Stimulated activated naive CD4-positive, alpha-beta T cell treated with Interleukin-2 at 50 U/mL for 16 hours (primary cell): Measurements from ENCODE around the gene ANXA4.

Source experiments
- DNase-seq: peaks from one replicate; lab custom pipeline; 2025; lab: John Stamatoyannopoulos, UW

The ANXA4 gene

GRCh38 chr2:69846182-69847067, 104.5 kb downstream of the ANXA4 start:
- DNase-seq = no peak

GRCh38 chr2:69847068-69847828, 105.3 kb downstream of the ANXA4 start:
- no peak for DNase-seq

GRCh38 chr2:69848186-69848790, 106.4 kb downstream of the ANXA4 start:
- DNase-seq = no peak

GRCh38 chr2:69858261-69858660, 116.3 kb downstream of the ANXA4 start:
- no peak for DNase-seq

GRCh38 chr2:69863298-69863697, 121.4 kb downstream of the ANXA4 start:
- DNase-seq = no peak
